Keratinocyte (primary cell): ENCODE measurements around the gene TSKU.

Source experiments
- CTCF ChIP-seq, 3 experiments: IDR thresholded peaks in 1 of 3; conservative IDR thresholded peaks in 1 of 3; optimal IDR thresholded peaks in 1 of 3; 2 replicates in 2 of 3; 3 replicates in 1 of 3; pipeline versions ENCODE3 to v1.5.1; 2011; ENCODE audit warnings: low read length in 3 of 3, mild to moderate bottlenecking in 3 of 3, moderate library complexity in 2 of 3, control low read depth in 1 of 3, inconsistent platforms in 1 of 3; ENCODE audit not compliant: insufficient read depth in 2 of 3; ENCODE audit errors: extremely low read depth in 1 of 3
- EZH2 ChIP-seq: IDR thresholded peaks from one replicate; pipeline ENCODE4 v1.6.1; 2012; ENCODE audit warnings: inconsistent platforms, mild to moderate bottlenecking, low read length, moderate library complexity

- TF ChIP-seq EZH2 (no peak), CTCF (optimal IDR thresholded peaks at IDR 0.05 in 1 of 3, IDR thresholded peaks at IDR 0.05 in 1 of 3, conservative IDR thresholded peaks at IDR 0.05 in 1 of 3; ENCODE audit: extremely low read depth in 1 of 3, insufficient read depth in 2 of 3, low read length in 3 of 3) (no peak)
Measured at GRCh38 chr11:76736773-76737495, 46.2 kb upstream of the TSKU start.
